H9 (cell line): Measurements from ENCODE around the gene PLEKHG3. TPM values are rescaled to one million over a fixed set of nuclear protein-coding genes. Genes with fewer than 3 reads are reported as not detected.

Source experiments
- DNase-seq: peaks from one replicate; pipeline ENCODE4 v3.0.0-alpha.2; 2017
- H2AFZ ChIP-seq: one replicate; pipeline ENCODE4 v1.6.1; 2013; ENCODE audit warnings: mild to moderate bottlenecking, low read length, control low read depth, moderate library complexity
- H2AK5ac ChIP-seq: 2 replicates; pipeline ENCODE4 v1.6.1; 2013; ENCODE audit warnings: low read length, control low read depth, mixed read lengths; ENCODE audit not compliant: insufficient read length
- H2BK120ac ChIP-seq: one replicate; pipeline ENCODE4 v1.6.1; 2013; ENCODE audit warnings: low read depth, mild to moderate bottlenecking, low read length, control low read depth, inconsistent platforms; ENCODE audit not compliant: poor library complexity, severe bottlenecking
- H2BK12ac ChIP-seq: 2 replicates; pipeline ENCODE4 v1.6.1; 2013; ENCODE audit warnings: low read length, control low read depth, mixed read lengths, low read depth; ENCODE audit not compliant: insufficient read length
- H2BK15ac ChIP-seq: 2 replicates; pipeline ENCODE4 v1.6.1; 2013; ENCODE audit warnings: low read depth, low read length, control low read depth
- H2BK20ac ChIP-seq: one replicate; pipeline ENCODE4 v1.6.1; 2013; ENCODE audit warnings: low read depth, mild to moderate bottlenecking, low read length, control low read depth, inconsistent platforms; ENCODE audit not compliant: poor library complexity, severe bottlenecking
- H2BK5ac ChIP-seq: 2 replicates; pipeline ENCODE4 v1.6.1; 2013; ENCODE audit warnings: low read length, control low read depth, mixed read lengths; ENCODE audit not compliant: insufficient read length
- H3K14ac ChIP-seq: 2 replicates; pipeline ENCODE4 v1.6.1; 2013; ENCODE audit warnings: low read length, control low read depth; ENCODE audit not compliant: insufficient read depth
- H3K18ac ChIP-seq: 2 replicates; pipeline ENCODE4 v1.6.1; 2013; ENCODE audit warnings: low read depth, mild to moderate bottlenecking, mixed read lengths, low read length, control low read depth; ENCODE audit not compliant: insufficient read length
- H3K23ac ChIP-seq: 2 replicates; pipeline ENCODE4 v1.6.1; 2013; ENCODE audit warnings: low read length, control low read depth, mixed read lengths, low read depth; ENCODE audit not compliant: insufficient read length
- H3K23me2 ChIP-seq: 2 replicates; pipeline ENCODE4 v1.6.1; 2013; ENCODE audit warnings: low read depth, mild to moderate bottlenecking, mixed read lengths, low read length, control low read depth; ENCODE audit not compliant: insufficient read length, poor library complexity, severe bottlenecking
- H3K27ac ChIP-seq: 2 replicates; pipeline ENCODE4 v1.5.1; 2013; ENCODE audit warnings: low read length, control low read depth, mixed read lengths, low read depth; ENCODE audit not compliant: insufficient read length
- H3K27me3 ChIP-seq: 2 replicates; pipeline ENCODE4 v1.6.1; 2013; ENCODE audit warnings: low read length, control low read depth, inconsistent platforms; ENCODE audit not compliant: insufficient read depth
- H3K4ac ChIP-seq: 2 replicates; pipeline ENCODE4 v1.6.1; 2013; ENCODE audit warnings: low read depth, mild to moderate bottlenecking, control low read depth, inconsistent platforms, low read length, moderate library complexity
- H3K4me1 ChIP-seq: 2 replicates; pipeline ENCODE4 v1.6.1; 2013; ENCODE audit warnings: low read length, control low read depth, inconsistent platforms; ENCODE audit not compliant: insufficient read depth
- H3K4me2 ChIP-seq: 2 replicates; pipeline ENCODE4 v1.6.1; 2013; ENCODE audit warnings: low read length, control low read depth, mixed read lengths; ENCODE audit not compliant: insufficient read length, insufficient read depth
- H3K56ac ChIP-seq: 2 replicates; pipeline ENCODE4 v1.6.1; 2013; ENCODE audit warnings: low read depth, mild to moderate bottlenecking, mixed read lengths, low read length, control low read depth; ENCODE audit not compliant: insufficient read length
- H3K79me1 ChIP-seq: 2 replicates; pipeline ENCODE4 v1.6.1; 2013; ENCODE audit warnings: low read depth, mild to moderate bottlenecking, moderate library complexity, low read length, control low read depth, inconsistent platforms; ENCODE audit not compliant: insufficient read depth, poor library complexity, severe bottlenecking
- H3K79me2 ChIP-seq: 2 replicates; pipeline ENCODE4 v1.6.1; 2013; ENCODE audit warnings: low read length, control low read depth, inconsistent platforms; ENCODE audit not compliant: insufficient read depth
- H3K9ac ChIP-seq: 2 replicates; pipeline ENCODE4 v1.6.1; 2013; ENCODE audit warnings: low read length, control low read depth, mixed read lengths; ENCODE audit not compliant: insufficient read length; ENCODE audit errors: extremely low read depth
- H3K9me3 ChIP-seq: one replicate; pipeline ENCODE4 v1.6.1; 2013; ENCODE audit warnings: low read depth, low read length, inconsistent platforms; ENCODE audit not compliant: control insufficient read depth
- H3T11ph ChIP-seq: one replicate; pipeline ENCODE4 v1.6.1; 2013; ENCODE audit warnings: mild to moderate bottlenecking, low read length, control low read depth, inconsistent platforms
- H4K20me1 ChIP-seq: one replicate; pipeline ENCODE4 v1.6.1; 2013; ENCODE audit not compliant: control insufficient read depth, insufficient read length, insufficient read depth
- H4K5ac ChIP-seq: 2 replicates; pipeline ENCODE4 v1.6.1; 2013; ENCODE audit warnings: low read depth, mild to moderate bottlenecking, mixed read lengths, low read length, control low read depth; ENCODE audit not compliant: insufficient read length
- H4K8ac ChIP-seq: replicated peaks from 2 replicates; pipeline ENCODE4 v1.6.1; 2013; ENCODE audit warnings: low read length, control low read depth, mixed read lengths, low read depth; ENCODE audit not compliant: insufficient read length
- H4K91ac ChIP-seq: 2 replicates; pipeline ENCODE4 v1.6.1; 2013; ENCODE audit warnings: low read depth, mild to moderate bottlenecking, moderate library complexity, mixed read lengths, low read length, control low read depth; ENCODE audit not compliant: insufficient read length
- H3K27ac Mint-ChIP-seq, 3 experiments: 2 replicates in 2 of 3; 3 replicates in 1 of 3; pipeline ENCODE4 v1.8.0; 2020 to 2021; ENCODE audit warnings: mixed read lengths in 3 of 3, mild to moderate bottlenecking in 1 of 3, moderate library complexity in 1 of 3
- H3K27me3 Mint-ChIP-seq: 2 replicates; pipeline ENCODE4 v1.8.0; 2021; ENCODE audit warnings: low read depth, mild to moderate bottlenecking, moderate library complexity, mixed read lengths
- H3K36me3 Mint-ChIP-seq, 3 experiments: 2 replicates in 2 of 3; 3 replicates in 1 of 3; pipeline ENCODE4 v1.8.0; 2020 to 2021; ENCODE audit warnings: low read depth in 3 of 3, mixed read lengths in 3 of 3; ENCODE audit not compliant: insufficient read depth in 1 of 3
- H3K4me1 Mint-ChIP-seq, 2 experiments: 2 replicates each; pipeline ENCODE4 v1.8.0; 2020; ENCODE audit warnings: mixed read lengths in 2 of 2
- H3K4me3 Mint-ChIP-seq, 2 experiments: 2 replicates in 1 of 2; 3 replicates in 1 of 2; pipeline ENCODE4 v1.8.0; 2020 to 2021; ENCODE audit warnings: mild to moderate bottlenecking in 2 of 2, mixed read lengths in 2 of 2, moderate library complexity in 1 of 2
- H3K9me3 Mint-ChIP-seq, 2 experiments: 2 replicates in 1 of 2; 3 replicates in 1 of 2; pipeline ENCODE4 v1.8.0; 2020; ENCODE audit warnings: mild to moderate bottlenecking in 2 of 2, mixed read lengths in 2 of 2, moderate library complexity in 1 of 2
- CTCF ChIP-seq: fragments of 200-600 bp; sonication (generic); conservative IDR thresholded peaks from 3 replicates; pipeline ENCODE4 v1.8.0; 2021; ENCODE audit warnings: antibody characterized with exemption, mild to moderate bottlenecking
- WGBS: extraction: QIAGEN DNeasy Blood & Tissue Kit; methylation state at CpG from one replicate; pipeline ENCODE4 v1.1.7; 2013; ENCODE audit warnings: missing lambda C conversion rate, low lambda C conversion rate, mixed read lengths; ENCODE audit not compliant: insufficient read length; ENCODE audit errors: extremely low coverage; 5-methylcytosine and 5-hydroxymethylcytosine counted together
- total RNA-seq: library from RNA; stranded (reverse); gene quantifications from 2 replicates; pipeline ENCODE4 v1.2.1, GENCODE V29; 2021

Gene PLEKHG3
- total RNA-seq, 1 experiment from 2014 or later: 48.5 TPM

- peak overlapping the region in 1 of 3 experiments; percentile 34; a peak in 1 of 7 replicates for H3K27ac Mint-ChIP-seq
- H3K4me1 Mint-ChIP-seq: peaks cover 8% of the 10 kb centered on the region in 2 experiments; a peak in 3 of 4 replicates
- Histone ChIP-seq H2BK5ac (no peak overlapping the region), H4K20me1 (no peaks in the 10 kb centered on the region), H4K91ac (no peak overlapping the region), H3K23me2 (no peaks in the 10 kb centered on the region), H2BK20ac (no peak overlapping the region), H3K4ac (no peak overlapping the region), H3K27me3 (no peaks in the 10 kb centered on the region), H3T11ph (no peak overlapping the region), H4K8ac (no peak overlapping the region), H3K14ac (no peak overlapping the region), H2BK12ac (no peak overlapping the region), H3K56ac (no peak overlapping the region), H3K23ac (no peak overlapping the region), H3K4me2 (no peak overlapping the region), H3K18ac (no peak overlapping the region), H2AFZ (no peak overlapping the region), H3K9me3 (no peaks in the 10 kb centered on the region), H3K4me1 (no peaks in the 10 kb centered on the region), H4K5ac (no peak overlapping the region), H2AK5ac (no peak overlapping the region), H3K79me2 (no peaks in the 10 kb centered on the region), H2BK15ac (no peak overlapping the region), H3K9ac (no peak overlapping the region), H3K79me1 (no peaks in the 10 kb centered on the region), H2BK120ac (no peak overlapping the region), H3K27ac (no peak overlapping the region)
- H3K9me3 Mint-ChIP-seq: peaks cover 22 to 27% of the 10 kb centered on the region in 2 experiments
- TF ChIP-seq CTCF: no peak
- peaks cover 3% of the 10 kb centered on the region; the same call in 1 of the 2 replicates for H3K27me3 Mint-ChIP-seq
- WGBS: no CpG with 5 or more reads among the region's 25 CpGs
- H3K4me3 Mint-ChIP-seq: no peak overlapping the region
- H3K36me3 Mint-ChIP-seq: peaks cover 7 to 31% (median 9%) of the 10 kb centered on the region in 3 experiments; a peak in 6 of 7 replicates
- DNase-seq: no peak
Observed at GRCh38 chr14:64775081-64775777, 71.0 kb downstream of the PLEKHG3 start.
